Activated CD4-positive, alpha-beta T cell treated with anti-CD3 and anti-CD28 coated beads, Interleukin-2, amount 50 U/mL, for 24 hours (primary cell): ENCODE data around the gene PIK3R2.
"Not testable (repeated sequence)": the region's sequence is repeated elsewhere in the genome, so short reads cannot be mapped to it uniquely, and the experiment has no call there.

ENCODE experiments used
- DNase-seq, 2 donors: peaks; one replicate each; pipeline ENCODE4 v3.0.0-alpha.2; 2020; ENCODE audit warnings: low read depth in 1 of 2, low spot score in 1 of 2

The PIK3R2 gene

GRCh38 chr19:18152817-18153555 is at the start of gene PIK3R2:
PIK3R2 (plus strand) TSS chr19:18153163; CDS start chr19:18155880, 2,717 bp downstream.
- peak; percentile 98 to 100 for DNase-seq

- DNase-seq: no peak
These were observed 48.2 kb upstream of the PIK3R2 start for GRCh38 chr19:18104793-18105131.

GRCh38 chr19:18105259-18105658 is 47.7 kb upstream of the PIK3R2 start:
- not testable (repeated sequence) for DNase-seq

GRCh38 chr19:18107235-18107634 is 45.7 kb upstream of the PIK3R2 start:
- DNase-seq: no peak

- DNase-seq: no peak
These were observed 44.1 kb upstream of the PIK3R2 start for GRCh38 chr19:18108897-18109296.

- no peak for DNase-seq
These were observed 43.6 kb upstream of the PIK3R2 start for GRCh38 chr19:18109341-18109732.

- no peak for DNase-seq
These were observed 43.0 kb upstream of the PIK3R2 start for GRCh38 chr19:18109733-18110608.

GRCh38 chr19:18110609-18111232 is 42.2 kb upstream of the PIK3R2 start:
- DNase-seq: no peak

GRCh38 chr19:18112989-18113478 is 39.9 kb upstream of the PIK3R2 start:
- DNase-seq: peak; percentile 62 to 74

GRCh38 chr19:18113827-18114226 is 39.1 kb upstream of the PIK3R2 start:
- DNase-seq: no peak

GRCh38 chr19:18114483-18114882 is 38.5 kb upstream of the PIK3R2 start:
- no peak for DNase-seq

GRCh38 chr19:18117364-18117691 is 35.6 kb upstream of the PIK3R2 start:
- no peak for DNase-seq

- peak; percentile 87 to 95 for DNase-seq
These were observed 35.1 kb upstream of the PIK3R2 start for GRCh38 chr19:18117692-18118378.

GRCh38 chr19:18118420-18119012 is 34.4 kb upstream of the PIK3R2 start:
- no peak for DNase-seq

- DNase-seq: peak in 1 of 2 donors; percentile 41
These were observed 33.8 kb upstream of the PIK3R2 start for GRCh38 chr19:18119013-18119716.

- DNase-seq: no peak
These were observed 33.3 kb upstream of the PIK3R2 start for GRCh38 chr19:18119717-18120105.

GRCh38 chr19:18120127-18120526 is 32.8 kb upstream of the PIK3R2 start:
- DNase-seq: no peak

GRCh38 chr19:18121166-18121565 is 31.8 kb upstream of the PIK3R2 start:
- DNase-seq: no peak

- DNase-seq: no peak
These were observed 30.5 kb upstream of the PIK3R2 start for GRCh38 chr19:18122424-18122823.
